Heart left ventricle (tissue), 16 donors: Measurements from ENCODE around the gene ACSL1. TPM values are rescaled to one million over a fixed set of nuclear protein-coding genes. Genes with fewer than 3 reads are reported as not detected.
"Not testable (repeated sequence)": the region's sequence is repeated elsewhere in the genome, so short reads cannot be mapped to it uniquely, and the experiment has no call there.

ENCODE experiments used
- ATAC-seq, 4 donors: fragments of 200-7000 bp; cut with Tn5 transposase; one replicate each; pipeline ENCODE4 v1.9.1; 2020 to 2022; ENCODE audit warnings: moderate library complexity in 4 of 4, mild to moderate bottlenecking in 3 of 4, moderate number of reproducible peaks in 1 of 4
- DNase-seq, 5 donors: peaks; one replicate each; pipeline ENCODE4 v3.0.0-alpha.2; 2020
- H3K27ac ChIP-seq, 12 donors: fragments of 200-600 bp; sonication (generic) in 4 of 12; one replicate each; pipeline versions ENCODE4 v1.5.0 to v1.8.0; 2016 to 2022; ENCODE audit warnings: mild to moderate bottlenecking in 2 of 12
- H3K27me3 ChIP-seq, 9 donors: fragments of 200-600 bp; sonication (generic) in 2 of 9; one replicate each; pipeline versions ENCODE4 v1.5.1 to v1.8.0; 2016 to 2022; ENCODE audit warnings: mild to moderate bottlenecking in 3 of 9
- H3K36me3 ChIP-seq, 9 donors: fragments of 200-600 bp; sonication (generic) in 2 of 9; one replicate each; pipeline versions ENCODE4 v1.5.0 to v1.8.0; 2018 to 2022; ENCODE audit warnings: mild to moderate bottlenecking in 2 of 9
- H3K4me1 ChIP-seq, 12 donors: fragments of 200-600 bp; sonication (generic) in 4 of 12; one replicate each; pipeline versions ENCODE4 v1.5.0 to v1.8.0; 2016 to 2022; ENCODE audit warnings: mild to moderate bottlenecking in 3 of 12
- H3K4me3 ChIP-seq, 12 donors: fragments of 200-600 bp; sonication (generic) in 4 of 12; one replicate each; pipeline versions ENCODE4 v1.5.0 to v1.8.0; 2017 to 2022; ENCODE audit warnings: mild to moderate bottlenecking in 9 of 12, moderate library complexity in 4 of 12
- H3K9me3 ChIP-seq, 12 donors: fragments of 200-600 bp; sonication (generic) in 4 of 12; one replicate each; pipeline versions ENCODE4 v1.5.0 to v1.8.0; 2016 to 2022; ENCODE audit warnings: mild to moderate bottlenecking in 1 of 12
- CTCF ChIP-seq, 12 donors: fragments of 200-600 bp; sonication (generic) in 4 of 12; IDR thresholded peaks; one replicate each; pipeline versions ENCODE4 v1.5.0 to v1.8.0; 2018 to 2022; ENCODE audit warnings: antibody characterized with exemption in 12 of 12, mild to moderate bottlenecking in 5 of 12
- POLR2A ChIP-seq, 2 donors: fragments of 450-650 bp; IDR thresholded peaks; one replicate each; pipeline ENCODE4 v1.6.1; 2017; ENCODE audit warnings: antibody characterized with exemption in 2 of 2, mild to moderate bottlenecking in 2 of 2, moderate library complexity in 2 of 2
- WGBS, 4 donors: extraction: QIAGEN DNeasy Blood & Tissue Kit in 2 of 4; methylation state at CpG; one replicate each; pipeline versions ENCODE4 v1.1.5 to v1.1.7; 2013 to 2018; 5-methylcytosine and 5-hydroxymethylcytosine counted together
- intact Hi-C, 10 donors: fragments of 100-400 bp; cut with DNase I; formaldehyde crosslinking; loops; one replicate each; pipeline versions ENCODE4 v1.11.1 to v1.14.2; 2022
- polyA plus RNA-seq, 2 donors: library from polyadenylated mRNA; stranded (reverse); fragments of 200-250 nt; gene quantifications; one replicate each; pipeline ENCODE4 v1.2.3, GENCODE V29; 2013
- total RNA-seq, 9 donors: library from RNA; depleted of rRNA in 2 of 9; stranded (reverse); fragments of >200 nt in 2 of 9; fragmentation: NEBNext Ultra II Directional in 3 of 9; extraction: Animal tissue kit (Norgen Biotek cat#: 25700) in 3 of 9; gene quantifications; one replicate each; pipeline versions ENCODE4 v1.1.0 to v1.2.4, GENCODE V29; 2016 to 2023
- donor health status: ischemic (EF 13 %, LVEDD 7.1; RV severe dilation, severe dysfunction).
- donor health status: healthy with polysubstance abuse.
- donor health status: DM: no; HTN: yes; CAD: no.
- donor health status: DM: no; HTN: no; CAD: no.
- donor health status: ischemic (EF 25% LVEDD 6.9; RV normal size, moderate dysfunction).
- donor health status: ischemic (EF 25% LVEDD 5.7; RV mildly dilated, moderate dysfunction).
- donor health status: healthy.
- donor health status: DM: yes; HTN: yes; CAD: no.
- donor health status: ischemic (EF 35%, LVEDD 5.7; RV mildly dilated, moderate dysfunction).
- donor health status: nonischemic (EF 11% LVEDD 7.7; RV severe dilation, severe dysfunction).
- donor health status: DM: yes; HTN: yes; CAD: no.
- donor health status: PGD.
- donor health status: ischemic (EF 29% LVEDD 5.4; RV normal size, mild dysfunction).
- donor health status: nonischemic (EF 23%, LVEDD 6.1; RV moderate dilation, normal function).

Gene ACSL1
- total and polyA plus RNA-seq, 11 donors, result 171 to 603 (median 266) TPM

- no peak overlapping the region for H3K27ac ChIP-seq
- intact Hi-C loops, result no loop called here
- H3K4me3 ChIP-seq, result no peak overlapping the region
- 81 to 100% (median 81%) methylated on average over 1 of the region's 1 CpG for WGBS, 4 donors
- no peak for TF ChIP-seq POLR2A (IDR thresholded peaks at IDR 0.05)
- TF ChIP-seq CTCF (IDR thresholded peaks at IDR 0.05), result no peak
- H3K9me3 ChIP-seq, result no peaks in the 10 kb centered on the region
- DNase-seq (no peak), ATAC-seq (no peak)
- no peaks in the 10 kb centered on the region for H3K27me3 ChIP-seq
- H3K4me1 ChIP-seq, result peaks cover 0 to 18% (median 0%) of the 10 kb centered on the region in 12 donors
- H3K36me3 ChIP-seq, result no peaks in the 10 kb centered on the region
Observed at GRCh38 chr4:184844742-184845141, 19.0 kb upstream of the ACSL1 start.

GRCh38 chr4:184843984-184844554, 18.3 kb upstream of the ACSL1 start:
- H3K27ac ChIP-seq, result no peak overlapping the region
- DNase-seq (no peak), ATAC-seq (no peak)
- no peak overlapping the region for H3K4me3 ChIP-seq
- H3K4me1 ChIP-seq, result peaks cover 0 to 17% (median 0%) of the 10 kb centered on the region in 12 donors
- TF ChIP-seq CTCF (IDR thresholded peaks at IDR 0.05) (no peak), POLR2A (IDR thresholded peaks at IDR 0.05) (no peak)
- no peaks in the 10 kb centered on the region for H3K9me3 ChIP-seq
- intact Hi-C loops, result no loop called here
- no peaks in the 10 kb centered on the region for H3K36me3 ChIP-seq
- no peaks in the 10 kb centered on the region for H3K27me3 ChIP-seq
- WGBS, 4 donors, result 73 to 77% (median 74%) methylated on average over 16 of the region's 16 CpGs

GRCh38 chr4:184839075-184839399, 13.3 kb upstream of the ACSL1 start:
- H3K27ac ChIP-seq, DNase-seq, H3K36me3 ChIP-seq, H3K9me3 ChIP-seq, intact Hi-C loops, H3K27me3 ChIP-seq, ATAC-seq, H3K4me1 ChIP-seq, H3K4me3 ChIP-seq: not testable (repeated sequence)
- WGBS, 4 donors, result 86 to 94% (median 88%) methylated on average over 6 of the region's 6 CpGs

- ATAC-seq, result no peak
- no peaks in the 10 kb centered on the region for H3K36me3 ChIP-seq
- H3K27ac ChIP-seq, result no peak overlapping the region
- H3K4me1 ChIP-seq, result peaks cover 0 to 6% (median 0%) of the 10 kb centered on the region in 12 donors
- no peak for DNase-seq
- intact Hi-C loops, result no loop called here
- WGBS, 4 donors, result 66 to 71% (median 69%) methylated on average over 11 of the region's 11 CpGs
- no peaks in the 10 kb centered on the region for H3K27me3 ChIP-seq
- TF ChIP-seq POLR2A (IDR thresholded peaks at IDR 0.05) (no peak), CTCF (IDR thresholded peaks at IDR 0.05) (no peak)
- no peaks in the 10 kb centered on the region for H3K9me3 ChIP-seq
- H3K4me3 ChIP-seq, result no peak overlapping the region
Observed at GRCh38 chr4:184838249-184839074, 12.7 kb upstream of the ACSL1 start.
